Fibroblast of lung (primary cell): ENCODE data around the gene IPO5. TPM values are rescaled to one million over a fixed set of nuclear protein-coding genes. Genes with fewer than 3 reads are reported as not detected.
A peak's percentile ranks its signal among the peaks of the same experiment; 100 is the strongest.

Experiments used
- DNase-seq, 2 donors: peaks; one replicate each; pipeline versions ENCODE4 v3.0.0 to v3.0.0-alpha.2; 2010; ENCODE audit warnings: low read depth in 2 of 2
- H2AFZ ChIP-seq: 2 replicates; pipeline ENCODE4 v1.5.1; 2012; ENCODE audit warnings: low read length, control low read depth, inconsistent platforms
- H3K27ac ChIP-seq: 2 replicates; pipeline ENCODE4 v1.5.1; 2011; ENCODE audit warnings: low read length, control low read depth; ENCODE audit not compliant: insufficient read depth
- H3K27me3 ChIP-seq: 2 replicates; pipeline ENCODE4 v1.5.1; 2011; ENCODE audit warnings: mild to moderate bottlenecking, low read length; ENCODE audit not compliant: control insufficient read depth, insufficient read depth
- H3K36me3 ChIP-seq: 2 replicates; pipeline ENCODE4 v1.5.1; 2011; ENCODE audit warnings: low read length; ENCODE audit not compliant: control insufficient read depth, insufficient read depth
- H3K4me1 ChIP-seq: 2 replicates; pipeline ENCODE4 v1.5.1; 2011; ENCODE audit warnings: low read length; ENCODE audit not compliant: control insufficient read depth, insufficient read depth; ENCODE audit errors: extremely low read depth
- H3K4me2 ChIP-seq: 2 replicates; pipeline ENCODE4 v1.5.1; 2011; ENCODE audit warnings: low read length, control low read depth; ENCODE audit not compliant: insufficient read depth; ENCODE audit errors: extremely low read depth
- H3K4me3 ChIP-seq, 4 experiments: fragments of 200-600 bp in 1 of 4; sonication (generic) in 1 of 4; replicated peaks in 1 of 4; 2 replicates each; pipeline ENCODE4 v1.5.1; 2011 to 2016; ENCODE audit warnings: low read length in 4 of 4, low read depth in 3 of 4, mild to moderate bottlenecking in 3 of 4, control low read depth in 2 of 4, inconsistent platforms in 1 of 4, mixed read lengths in 1 of 4; ENCODE audit not compliant: insufficient read depth in 1 of 4; ENCODE audit errors: control extremely low read depth in 1 of 4
- H3K79me2 ChIP-seq: 2 replicates; pipeline ENCODE4 v1.5.1; 2012; ENCODE audit warnings: mild to moderate bottlenecking, low read length, inconsistent platforms; ENCODE audit not compliant: control insufficient read depth, insufficient read depth
- H3K9ac ChIP-seq: 2 replicates; pipeline ENCODE4 v1.5.1; 2011; ENCODE audit warnings: mild to moderate bottlenecking, low read length, control low read depth; ENCODE audit not compliant: insufficient read depth
- H3K9me3 ChIP-seq: 2 replicates; pipeline ENCODE4 v1.5.1; 2012; ENCODE audit warnings: low read depth, low read length; ENCODE audit not compliant: control insufficient read depth, insufficient read depth
- H4K20me1 ChIP-seq: 2 replicates; pipeline ENCODE4 v1.5.1; 2011; ENCODE audit warnings: low read length; ENCODE audit not compliant: control insufficient read depth, insufficient read depth; ENCODE audit errors: extremely low read depth
- CTCF ChIP-seq, 2 donors: IDR thresholded peaks in 1 of 2; conservative IDR thresholded peaks in 1 of 2; 1 replicate in 1 of 2; 2 replicates in 1 of 2; pipeline ENCODE4 v1.5.1; 2011 to 2012; ENCODE audit warnings: low read length in 2 of 2, control low read depth in 1 of 2, inconsistent platforms in 1 of 2, low read depth in 1 of 2, mild to moderate bottlenecking in 1 of 2
- EZH2 ChIP-seq: IDR thresholded peaks from 2 replicates; pipeline ENCODE4 v1.5.1; 2012; ENCODE audit warnings: low read length, control low read depth, mild to moderate bottlenecking; ENCODE audit errors: missing control alignments
- polyA plus RNA-seq, 2 donors: library from polyadenylated mRNA; depleted of rRNA in 1 of 2; stranded (reverse) in 1 of 2; unstranded in 1 of 2; fragments of >200 nt; gene quantifications; 2 replicates each; pipeline ENCODE4 v1.2.1, GENCODE V29; 2011 to 2012; ENCODE audit warnings: missing spikeins in 1 of 2
- total RNA-seq: library from RNA; depleted of rRNA; stranded (reverse); fragments of >200 nt; gene quantifications from 2 replicates; pipeline ENCODE4 v1.2.1, GENCODE V29; 2014

IPO5 gene
- total and polyA plus RNA-seq, 2 donors (not counting 1 experiment from before 2014, with no cell fraction given), result 152 to 240 TPM

GRCh38 chr13:97975848-97976609 is 22.6 kb downstream of the IPO5 start:
- Histone ChIP-seq H2AFZ (peak overlapping the region; percentile 83), H3K27me3 (no peaks in the 10 kb centered on the region), H3K4me1 (peaks cover 4% of the 10 kb centered on the region), H3K79me2 (peaks cover 41% of the 10 kb centered on the region), H3K27ac (peak overlapping the region; percentile 89), H3K4me3 (peak overlapping the region; percentile 64 to 88 (median 75)), H3K36me3 (no peaks in the 10 kb centered on the region), H3K9ac (peak overlapping the region; percentile 90), H3K4me2 (peak overlapping the region; percentile 93), H3K9me3 (no peaks in the 10 kb centered on the region), H4K20me1 (no peaks in the 10 kb centered on the region)
- peak; percentile 82 to 83 for DNase-seq
- TF ChIP-seq EZH2 (no peak), CTCF (conservative IDR thresholded peaks at IDR 0.05 in 1 of 2, IDR thresholded peaks at IDR 0.05 in 1 of 2; ENCODE audit: low read depth in 1 of 2, low read length in 2 of 2) (no peak)

GRCh38 chr13:97976610-97977521 is 23.4 kb downstream of the IPO5 start:
- no peaks in the 10 kb centered on the region for H3K27me3 ChIP-seq
- no peaks in the 10 kb centered on the region for H4K20me1 ChIP-seq
- H3K9me3 ChIP-seq, result no peaks in the 10 kb centered on the region
- H3K4me3 ChIP-seq, result peak overlapping the region; percentile 57 to 94 (median 73)
- peak; percentile 11 to 19 for DNase-seq
- no peaks in the 10 kb centered on the region for H3K36me3 ChIP-seq
- peaks cover 49% of the 10 kb centered on the region for H3K79me2 ChIP-seq
- peak overlapping the region; percentile 74 for H3K27ac ChIP-seq
- peak overlapping the region; percentile 80 for H3K4me2 ChIP-seq
- H3K9ac ChIP-seq, result peak overlapping the region; percentile 90
- H3K4me1 ChIP-seq, result peaks cover 4% of the 10 kb centered on the region
- H2AFZ ChIP-seq, result peak overlapping the region; percentile 80
- TF ChIP-seq EZH2 (no peak), CTCF (conservative IDR thresholded peaks at IDR 0.05 in 1 of 2, IDR thresholded peaks at IDR 0.05 in 1 of 2; ENCODE audit: low read depth in 1 of 2, low read length in 2 of 2) (no peak)

GRCh38 chr13:97977982-97978381 is 24.5 kb downstream of the IPO5 start:
- Histone ChIP-seq H3K27ac (peak overlapping the region; percentile 74), H3K9ac (no peak overlapping the region)

More at GRCh38 chr13:97977982-97978381, 24.5 kb downstream of the IPO5 start:
- no peak for DNase-seq
- no peaks in the 10 kb centered on the region for H4K20me1 ChIP-seq
- H3K4me1 ChIP-seq, result peaks cover 6% of the 10 kb centered on the region
- no peaks in the 10 kb centered on the region for H3K36me3 ChIP-seq
- peak overlapping the region; percentile 57 to 94 (median 73) for H3K4me3 ChIP-seq
- H3K27me3 ChIP-seq, result no peaks in the 10 kb centered on the region
- H2AFZ ChIP-seq, result no peak overlapping the region
- H3K79me2 ChIP-seq, result peaks cover 54% of the 10 kb centered on the region
- H3K4me2 ChIP-seq, result peak overlapping the region; percentile 80
- TF ChIP-seq EZH2 (no peak), CTCF (conservative IDR thresholded peaks at IDR 0.05 in 1 of 2, IDR thresholded peaks at IDR 0.05 in 1 of 2; ENCODE audit: low read depth in 1 of 2, low read length in 2 of 2) (no peak)
- no peaks in the 10 kb centered on the region for H3K9me3 ChIP-seq
